GM12892 (cell line): ENCODE results near the gene GRIP2.

Experiments used
- POLR2A ChIP-seq: IDR thresholded peaks from 2 replicates; pipeline ENCODE4 v1.6.1; 2011; ENCODE audit warnings: low read depth, low read length, control low read depth
- POLR2AphosphoS5 ChIP-seq: IDR thresholded peaks from 2 replicates; pipeline ENCODE4 v1.6.1; 2011; ENCODE audit warnings: low read depth, low read length, control low read depth
- TAF1 ChIP-seq: IDR thresholded peaks from 2 replicates; pipeline ENCODE4 v1.6.1; 2011; ENCODE audit warnings: low read depth, mild to moderate bottlenecking, control low read depth, low read length, borderline replicate concordance

- TF ChIP-seq POLR2AphosphoS5: no peak
- no peak for TF ChIP-seq POLR2A
- no peak for TF ChIP-seq TAF1
Observed at GRCh38 chr3:14460342-14461005, 79.7 kb downstream of the GRIP2 start.
